Endothelial cell of hepatic sinusoid (primary cell): ENCODE data around the gene EIF4E2.

ENCODE experiments used
- in situ Hi-C: cut with HindIII; loops from 2 replicates; pipeline ENCODE4 v1.10.0; 2017; ENCODE audit warnings: low sequenced_read_pairs

Gene EIF4E2

GRCh38 chr2:232550354-232551249 is at the start of gene EIF4E2, which contains the start of gene TIGD1:
Gene EIF4E2 (plus strand): TSS chr2:232550689. CDS start chr2:232550725, 36 bp downstream.
Gene TIGD1 (minus strand): TSS chr2:232550557. CDS start chr2:232549882, 675 bp downstream.
- in situ Hi-C loops = no loop called here

- in situ Hi-C loops = no loop called here
Observed at GRCh38 chr2:232501331-232501771, 49.1 kb upstream of the EIF4E2 start.

GRCh38 chr2:232501794-232502390 is 48.6 kb upstream of the EIF4E2 start:
- in situ Hi-C loops = no loop called here

GRCh38 chr2:232502511-232502910 is 48.0 kb upstream of the EIF4E2 start:
- in situ Hi-C loops = no loop called here

- in situ Hi-C loops = no loop called here
Observed at GRCh38 chr2:232502911-232503808, 47.3 kb upstream of the EIF4E2 start.

- in situ Hi-C loops = no loop called here
Observed at GRCh38 chr2:232503809-232504323, 46.6 kb upstream of the EIF4E2 start.

GRCh38 chr2:232504438-232504837 is 46.1 kb upstream of the EIF4E2 start:
- in situ Hi-C loops = no loop called here

- in situ Hi-C loops = no loop called here
Observed at GRCh38 chr2:232505856-232506255, 44.6 kb upstream of the EIF4E2 start.

- in situ Hi-C loops = no loop called here
Observed at GRCh38 chr2:232506709-232507108, 43.8 kb upstream of the EIF4E2 start.

- in situ Hi-C loops = no loop called here
Observed at GRCh38 chr2:232508251-232508650, 42.2 kb upstream of the EIF4E2 start.

GRCh38 chr2:232511336-232511890 is 39.1 kb upstream of the EIF4E2 start:
- in situ Hi-C loops = loop anchor here (5.0 kb wide), 1 partner anchor 99 kb away; no protein-coding TSS in a partner anchor

GRCh38 chr2:232512602-232513001 is 37.9 kb upstream of the EIF4E2 start:
- in situ Hi-C loops = loop anchor here (5.0 kb wide), 1 partner anchor 100 kb away; no protein-coding TSS in a partner anchor

- in situ Hi-C loops = loop anchor here (5.0 kb wide), 1 partner anchor 101 kb away; no protein-coding TSS in a partner anchor
Observed at GRCh38 chr2:232513353-232513752, 37.1 kb upstream of the EIF4E2 start.

- in situ Hi-C loops = no loop called here
Observed at GRCh38 chr2:232515639-232516038, 34.9 kb upstream of the EIF4E2 start.

- in situ Hi-C loops = no loop called here
Observed at GRCh38 chr2:232516551-232516950, 33.9 kb upstream of the EIF4E2 start.

GRCh38 chr2:232518844-232519243 is 31.6 kb upstream of the EIF4E2 start:
- in situ Hi-C loops = no loop called here

GRCh38 chr2:232519581-232520438 is 30.7 kb upstream of the EIF4E2 start, which contains the start of gene PRSS56:
Gene PRSS56 (plus strand): TSS chr2:232520388. CDS start chr2:232520599, 211 bp downstream.
- in situ Hi-C loops = no loop called here

GRCh38 chr2:232520489-232520888 is 30.0 kb upstream of the EIF4E2 start:
- in situ Hi-C loops = no loop called here

- in situ Hi-C loops = no loop called here
Observed at GRCh38 chr2:232521098-232521497, 29.4 kb upstream of the EIF4E2 start.
